Stomach (tissue), 9 donors: ENCODE results near the gene CCL15. TPM values are rescaled to one million over a fixed set of nuclear protein-coding genes. Genes with fewer than 3 reads are reported as not detected.
"Not testable (repeated sequence)": the region's sequence is repeated elsewhere in the genome, so short reads cannot be mapped to it uniquely, and the experiment has no call there.

Source experiments
- DNase-seq, 2 donors: peaks; one replicate each; pipeline versions ENCODE4 v3.0.0 to v3.0.0-alpha.2; 2013 to 2019
- H3K27ac ChIP-seq, 5 donors: fragments of 200-600 bp in 4 of 5; sonication (generic) in 4 of 5; one replicate each; pipeline ENCODE4 v1.5.1; 2013 to 2019; ENCODE audit warnings: mild to moderate bottlenecking in 1 of 5, moderate library complexity in 1 of 5
- H3K27me3 ChIP-seq, 3 donors: fragments of 200-600 bp; sonication (generic); one replicate each; pipeline ENCODE4 v1.5.1; 2017 to 2019; ENCODE audit warnings: mixed run types in 1 of 3
- H3K36me3 ChIP-seq, 4 donors: fragments of 200-600 bp; sonication (generic); 1 replicate in 3 of 4; 2 replicates in 1 of 4; pipeline ENCODE4 v1.5.1; 2016 to 2019
- H3K4me1 ChIP-seq, 4 donors: fragments of 200-600 bp; sonication (generic); one replicate each; pipeline ENCODE4 v1.5.1; 2016 to 2019
- H3K4me3 ChIP-seq, 4 donors: fragments of 200-600 bp; sonication (generic) in 3 of 4; one replicate each; pipeline ENCODE4 v1.5.1; 2016 to 2019; ENCODE audit warnings: mild to moderate bottlenecking in 1 of 4
- H3K9me3 ChIP-seq, 4 donors: fragments of 200-600 bp; sonication (generic); one replicate each; pipeline ENCODE4 v1.5.1; 2016 to 2019
- CTCF ChIP-seq, 7 experiments: fragments of 450-650 bp in 4 of 7; fragments of 200-600 bp in 3 of 7; sonication (generic) in 3 of 7; IDR thresholded peaks; one replicate each; pipeline ENCODE4 v1.5.1; 2016 to 2019; ENCODE audit warnings: antibody characterized with exemption in 7 of 7, control low read depth in 2 of 7, mild to moderate bottlenecking in 1 of 7
- EP300 ChIP-seq: sonication (generic); formaldehyde crosslinking; IDR thresholded peaks from one replicate; pipeline ENCODE4 v1.6.1; 2017; ENCODE audit warnings: antibody characterized with exemption
- POLR2A ChIP-seq, 4 donors: fragments of 450-650 bp; IDR thresholded peaks; one replicate each; pipeline ENCODE4 v1.6.1; 2016; ENCODE audit warnings: antibody characterized with exemption in 4 of 4, control low read depth in 2 of 4, mild to moderate bottlenecking in 1 of 4, moderate library complexity in 1 of 4
- POLR2AphosphoS5 ChIP-seq, 3 donors: sonication (generic); formaldehyde crosslinking; IDR thresholded peaks; one replicate each; pipeline ENCODE4 v1.6.1; 2016; ENCODE audit warnings: antibody characterized with exemption in 3 of 3
- WGBS, 5 donors: extraction: QIAGEN DNeasy Blood & Tissue Kit in 3 of 5; methylation state at CpG; one replicate each; pipeline versions ENCODE4 v1.1.5 to v1.1.7; 2013 to 2018; 5-methylcytosine and 5-hydroxymethylcytosine counted together
- intact Hi-C: fragments of 100-400 bp; cut with DNase I; formaldehyde crosslinking; loops from one replicate; pipeline ENCODE4 v1.15.1; 2023; ENCODE audit warnings: low total_unique reads
- polyA plus RNA-seq, 3 donors: library from polyadenylated mRNA; stranded (reverse); fragments of 200-250 nt; gene quantifications; one replicate each; pipeline ENCODE4 v1.2.3, GENCODE V29; 2013
- total RNA-seq, 5 donors: library from RNA; depleted of rRNA; stranded (reverse); fragments of >200 nt; gene quantifications; one replicate each; pipeline versions ENCODE4 v1.1.0 to v1.2.3, GENCODE V29; 2014 to 2016
- donor health status: healthy with polysubstance abuse.
- donor health status: Bipolar disorder and iron deficiency.
- donor health status: healthy.

CCL15 gene
- total and polyA plus RNA-seq, 8 donors = 1.2 TPM; not detected in 7

GRCh38 chr17:36001862-36002603 is 680 bp upstream of the CCL15 start:
- H3K4me1 ChIP-seq = peaks cover 7 to 15% (median 11%) of the 10 kb centered on the region in 4 donors
- H3K36me3 ChIP-seq = no peaks in the 10 kb centered on the region
- WGBS, 5 donors = 49 to 68% (median 55%) methylated on average over 6 of the region's 6 CpGs
- H3K4me3 ChIP-seq = no peak overlapping the region
- intact Hi-C loops = no loop called here
- DNase-seq = peak; percentile 70 to 91
- no peaks in the 10 kb centered on the region for H3K9me3 ChIP-seq
- H3K27me3 ChIP-seq = peaks cover 0 to 11% (median 0%) of the 10 kb centered on the region in 3 donors
- no peak for TF ChIP-seq CTCF (IDR thresholded peaks at IDR 0.05)
- TF ChIP-seq POLR2AphosphoS5 (IDR thresholded peaks at IDR 0.05) = peak in 1 of 3 donors; percentile 75
- H3K27ac ChIP-seq = no peak overlapping the region

GRCh38 chr17:36000732-36001109 is 632 bp downstream of the CCL15 start:
- intact Hi-C loops = no loop called here
- DNase-seq = peak in 1 of 2 donors; percentile 31

GRCh38 chr17:35998756-35999155 is 2.6 kb downstream of the CCL15 start:
- Histone ChIP-seq H3K27ac (no peak overlapping the region), H3K36me3 (no peaks in the 10 kb centered on the region), H3K9me3 (peaks cover 0 to 6% (median 0%) of the 10 kb centered on the region in 4 donors), H3K4me3 (no peak overlapping the region), H3K27me3 (peaks cover 0 to 11% (median 0%) of the 10 kb centered on the region in 3 donors), H3K4me1 (peaks cover 7 to 15% (median 11%) of the 10 kb centered on the region in 4 donors)
- DNase-seq = no peak
- intact Hi-C loops = no loop called here
- 64 to 87% (median 73%) methylated on average over 1 of the region's 1 CpG for WGBS, 5 donors
- TF ChIP-seq EP300 = no peak
- no peak for TF ChIP-seq POLR2AphosphoS5 (IDR thresholded peaks at IDR 0.05)
- TF ChIP-seq CTCF (IDR thresholded peaks at IDR 0.05) = no peak
- TF ChIP-seq POLR2A (IDR thresholded peaks at IDR 0.05) = no peak

More at GRCh38 chr17:36000732-36001109, 632 bp downstream of the CCL15 start:
- TF ChIP-seq POLR2AphosphoS5 (IDR thresholded peaks at IDR 0.05) = no peak
- no peak for TF ChIP-seq EP300
- no peak for TF ChIP-seq CTCF (IDR thresholded peaks at IDR 0.05)
- TF ChIP-seq POLR2A (IDR thresholded peaks at IDR 0.05) = no peak
- H3K27me3 ChIP-seq = peaks cover 0 to 11% (median 0%) of the 10 kb centered on the region in 3 donors
- peaks cover 7 to 15% (median 11%) of the 10 kb centered on the region in 4 donors for H3K4me1 ChIP-seq
- H3K9me3 ChIP-seq = no peaks in the 10 kb centered on the region
- no peak overlapping the region for H3K4me3 ChIP-seq
- H3K27ac ChIP-seq = no peak overlapping the region
- whole genome bisulfite sequencing, 5 donors = 59 to 70% (median 67%) methylated on average over 6 of the region's 6 CpGs
- no peaks in the 10 kb centered on the region for H3K36me3 ChIP-seq

- TF ChIP-seq CTCF (IDR thresholded peaks at IDR 0.05) = no peak
- no peak for TF ChIP-seq POLR2A (IDR thresholded peaks at IDR 0.05)
- TF ChIP-seq EP300 = no peak
- no peak for TF ChIP-seq POLR2AphosphoS5 (IDR thresholded peaks at IDR 0.05)
- Histone ChIP-seq H3K27ac (no peak overlapping the region), H3K9me3 (peaks cover 0 to 6% (median 0%) of the 10 kb centered on the region in 4 donors), H3K4me1 (peaks cover 7 to 15% (median 11%) of the 10 kb centered on the region in 4 donors), H3K36me3 (no peaks in the 10 kb centered on the region), H3K4me3 (no peak overlapping the region), H3K27me3 (peaks cover 0 to 11% (median 0%) of the 10 kb centered on the region in 3 donors)
- intact Hi-C loops = no loop called here
- 80 to 84% (median 81%) methylated on average over 11 of the region's 11 CpGs for WGBS, 5 donors
- DNase-seq = no peak
Observed at GRCh38 chr17:35998018-35998545, 3.3 kb downstream of the CCL15 start.

- H3K4me3 ChIP-seq, H3K36me3 ChIP-seq, DNase-seq, H3K9me3 ChIP-seq, intact Hi-C loops, H3K4me1 ChIP-seq, H3K27ac ChIP-seq: not testable (repeated sequence)
- WGBS, 5 donors = 84 to 92% (median 87%) methylated on average over 2 of the region's 2 CpGs
- peaks cover 0 to 19% (median 0%) of the 10 kb centered on the region in 3 donors for H3K27me3 ChIP-seq
Observed at GRCh38 chr17:35995346-35995745, 6.0 kb downstream of the CCL15 start.
